Mesenchymal stem cell (in vitro differentiated cells and primary cell): Measurements from ENCODE around the gene CYP27A1.

Experiments
- DNase-seq: peaks from one replicate; pipeline ENCODE4 v3.0.0-alpha.2; 2013
- H2AFZ ChIP-seq: one replicate; pipeline ENCODE4 v1.6.1; 2013; ENCODE audit warnings: low read depth, mild to moderate bottlenecking, control low read depth, inconsistent platforms, low read length, moderate library complexity
- H2AK5ac ChIP-seq: 2 replicates; pipeline ENCODE4 v1.6.1; 2013; ENCODE audit warnings: low read length, moderate library complexity, mild to moderate bottlenecking, inconsistent platforms; ENCODE audit not compliant: severe bottlenecking
- H2BK120ac ChIP-seq: one replicate; pipeline ENCODE4 v1.6.1; 2013; ENCODE audit warnings: low read depth, mild to moderate bottlenecking, inconsistent platforms, low read length, moderate library complexity
- H2BK12ac ChIP-seq, 2 experiments: one replicate each; pipeline ENCODE4 v1.6.1; 2013; ENCODE audit warnings: inconsistent platforms in 2 of 2, low read length in 2 of 2, mild to moderate bottlenecking in 2 of 2, moderate library complexity in 2 of 2, control low read depth in 1 of 2
- H2BK15ac ChIP-seq: one replicate; pipeline ENCODE4 v1.6.1; 2013; ENCODE audit warnings: mild to moderate bottlenecking, low read depth, inconsistent platforms; ENCODE audit not compliant: poor library complexity, severe bottlenecking
- H2BK5ac ChIP-seq: 2 replicates; pipeline ENCODE4 v1.6.1; 2013; ENCODE audit warnings: low read depth, mild to moderate bottlenecking, low read length, control low read depth, inconsistent platforms; ENCODE audit not compliant: poor library complexity, severe bottlenecking
- H3K14ac ChIP-seq, 2 experiments: one replicate each; pipeline ENCODE4 v1.6.1; 2013; ENCODE audit warnings: inconsistent platforms in 2 of 2, low read length in 2 of 2, control low read depth in 1 of 2, mild to moderate bottlenecking in 1 of 2, moderate library complexity in 1 of 2
- H3K18ac ChIP-seq, 2 experiments: one replicate each; pipeline ENCODE4 v1.6.1; 2013; ENCODE audit warnings: inconsistent platforms in 2 of 2, low read length in 2 of 2, control low read depth in 1 of 2, low read depth in 1 of 2, mild to moderate bottlenecking in 1 of 2
- H3K23ac ChIP-seq, 2 experiments: one replicate each; pipeline ENCODE4 v1.6.1; 2013; ENCODE audit warnings: inconsistent platforms in 2 of 2, low read length in 2 of 2, mild to moderate bottlenecking in 2 of 2, moderate library complexity in 2 of 2, control low read depth in 1 of 2
- H3K27ac ChIP-seq: 2 replicates; pipeline ENCODE4 v1.5.1; 2013; ENCODE audit warnings: mild to moderate bottlenecking, moderate library complexity, low read length, control low read depth, inconsistent platforms; ENCODE audit not compliant: poor library complexity, severe bottlenecking
- H3K27me3 ChIP-seq, 2 experiments: 2 replicates each; pipeline versions ENCODE4 v1.6.1 to v1.7.0; 2013; ENCODE audit warnings: low read length in 2 of 2, mild to moderate bottlenecking in 2 of 2, moderate library complexity in 2 of 2, control low read depth in 1 of 2, inconsistent platforms in 1 of 2; ENCODE audit not compliant: control insufficient read depth in 1 of 2, insufficient read depth in 1 of 2
- H3K36me3 ChIP-seq, 2 experiments: 2 replicates each; pipeline versions ENCODE4 v1.6.1 to v1.7.0; 2013; ENCODE audit warnings: low read length in 2 of 2, control low read depth in 1 of 2, inconsistent platforms in 1 of 2, low read depth in 1 of 2, mild to moderate bottlenecking in 1 of 2; ENCODE audit not compliant: insufficient read depth in 2 of 2, control insufficient read depth in 1 of 2
- H3K4ac ChIP-seq, 2 experiments: one replicate each; pipeline ENCODE4 v1.6.1; 2013; ENCODE audit warnings: inconsistent platforms in 2 of 2, low read length in 2 of 2, mild to moderate bottlenecking in 2 of 2, moderate library complexity in 2 of 2, control low read depth in 1 of 2, low read depth in 1 of 2
- H3K4me1 ChIP-seq: 2 replicates; pipeline ENCODE4 v1.6.1; 2013; ENCODE audit warnings: low read depth, low read length, control low read depth; ENCODE audit not compliant: control insufficient read depth, insufficient read depth
- H3K4me2 ChIP-seq: 2 replicates; pipeline ENCODE4 v1.6.1; 2013; ENCODE audit warnings: low read length, mild to moderate bottlenecking, inconsistent platforms; ENCODE audit not compliant: poor library complexity, severe bottlenecking
- H3K4me3 ChIP-seq, 2 experiments: 2 replicates each; pipeline versions ENCODE4 v1.5.1 to v1.7.0; 2013; ENCODE audit warnings: low read length in 2 of 2, mild to moderate bottlenecking in 2 of 2, control low read depth in 1 of 2, low read depth in 1 of 2; ENCODE audit not compliant: insufficient read depth in 1 of 2
- H3K79me1 ChIP-seq: replicated peaks from 2 replicates; pipeline ENCODE4 v1.6.1; 2013; ENCODE audit warnings: mild to moderate bottlenecking, control low read depth, low read length, inconsistent platforms; ENCODE audit not compliant: poor library complexity, severe bottlenecking
- H3K9ac ChIP-seq: 2 replicates; pipeline ENCODE4 v1.7.0; 2013; ENCODE audit warnings: mild to moderate bottlenecking, low read length, moderate library complexity
- H3K9me3 ChIP-seq: 2 replicates; pipeline ENCODE4 v1.7.0; 2013; ENCODE audit warnings: mild to moderate bottlenecking, low read length; ENCODE audit not compliant: control insufficient read depth
- H4K8ac ChIP-seq: one replicate; pipeline ENCODE4 v1.6.1; 2013; ENCODE audit warnings: inconsistent platforms, mild to moderate bottlenecking, low read length, moderate library complexity
- H4K91ac ChIP-seq: one replicate; pipeline ENCODE4 v1.6.1; 2013; ENCODE audit warnings: mild to moderate bottlenecking, low read length, inconsistent platforms
- WGBS: methylation state at CpG from one replicate; pipeline ENCODE4 v1.1.7; 2013; ENCODE audit warnings: mixed read lengths; 5-methylcytosine and 5-hydroxymethylcytosine counted together

Gene CYP27A1

GRCh38 chr2:218851286-218851685 lies 69.3 kb downstream of the CYP27A1 start:
- no peak overlapping the region for H3K14ac ChIP-seq
- H3K9me3 ChIP-seq = no peaks in the 10 kb centered on the region
- H3K9ac ChIP-seq = no peak overlapping the region
- no peak overlapping the region for H3K4ac ChIP-seq
- no peak overlapping the region for H2BK5ac ChIP-seq
- 55% methylated on average over 2 of the region's 3 CpGs for WGBS
- peaks cover 5% of the 10 kb centered on the region for H3K4me1 ChIP-seq
- H2AFZ ChIP-seq = no peak overlapping the region
- DNase-seq = no peak
- no peaks in the 10 kb centered on the region for H3K36me3 ChIP-seq
- H2AK5ac ChIP-seq = no peak overlapping the region
- H3K79me1 ChIP-seq = no peaks in the 10 kb centered on the region
- no peak overlapping the region for H3K27ac ChIP-seq
- H3K4me3 ChIP-seq = no peak overlapping the region
- H3K18ac ChIP-seq = no peak overlapping the region
- H2BK15ac ChIP-seq = no peak overlapping the region
- no peak overlapping the region for H2BK12ac ChIP-seq
- no peak overlapping the region for H3K23ac ChIP-seq
- no peak overlapping the region for H3K4me2 ChIP-seq
- peaks cover 53 to 65% of the 10 kb centered on the region in 2 experiments for H3K27me3 ChIP-seq
- H4K91ac ChIP-seq = no peak overlapping the region
- H2BK120ac ChIP-seq = no peak overlapping the region
- H4K8ac ChIP-seq = no peak overlapping the region

- Histone ChIP-seq H3K18ac (no peak overlapping the region), H3K36me3 (no peaks in the 10 kb centered on the region), H2BK5ac (no peak overlapping the region), H2BK12ac (no peak overlapping the region), H3K27ac (no peak overlapping the region), H3K4me3 (no peak overlapping the region), H3K9ac (no peak overlapping the region), H2BK120ac (no peak overlapping the region), H3K27me3 (peaks cover 71 to 79% of the 10 kb centered on the region in 2 experiments), H3K23ac (no peak overlapping the region), H2AFZ (no peak overlapping the region), H4K91ac (no peak overlapping the region), H3K14ac (no peak overlapping the region), H3K4me1 (peaks cover 7% of the 10 kb centered on the region), H4K8ac (no peak overlapping the region), H3K9me3 (no peaks in the 10 kb centered on the region), H2AK5ac (no peak overlapping the region), H3K79me1 (no peaks in the 10 kb centered on the region), H2BK15ac (no peak overlapping the region), H3K4me2 (no peak overlapping the region), H3K4ac (no peak overlapping the region)
- 25% methylated on average over 14 of the region's 16 CpGs for WGBS
- peak; percentile 44 for DNase-seq
These were observed 71.1 kb downstream of the CYP27A1 start for GRCh38 chr2:218852911-218853667.

GRCh38 chr2:218853766-218854165 lies 71.8 kb downstream of the CYP27A1 start:
- Histone ChIP-seq H4K8ac (no peak overlapping the region), H3K36me3 (no peaks in the 10 kb centered on the region), H3K4ac (no peak overlapping the region), H3K4me1 (peaks cover 7% of the 10 kb centered on the region), H2AFZ (no peak overlapping the region), H3K9me3 (no peaks in the 10 kb centered on the region), H2BK5ac (no peak overlapping the region), H3K27ac (no peak overlapping the region), H2AK5ac (no peak overlapping the region), H4K91ac (no peak overlapping the region), H3K27me3 (peaks cover 73 to 81% of the 10 kb centered on the region in 2 experiments), H3K4me3 (no peak overlapping the region), H3K9ac (no peak overlapping the region), H3K18ac (no peak overlapping the region), H2BK15ac (no peak overlapping the region), H2BK12ac (no peak overlapping the region), H3K14ac (no peak overlapping the region), H2BK120ac (no peak overlapping the region), H3K79me1 (no peaks in the 10 kb centered on the region), H3K23ac (no peak overlapping the region), H3K4me2 (no peak overlapping the region)
- no peak for DNase-seq
- 36% methylated on average over 5 of the region's 5 CpGs for WGBS

- Histone ChIP-seq H3K79me1 (no peaks in the 10 kb centered on the region), H3K4me3 (no peak overlapping the region), H3K23ac (no peak overlapping the region), H3K36me3 (no peaks in the 10 kb centered on the region), H2BK12ac (no peak overlapping the region), H2BK15ac (no peak overlapping the region), H4K91ac (no peak overlapping the region), H3K4me2 (no peak overlapping the region), H3K4ac (no peak overlapping the region), H3K27ac (no peak overlapping the region), H3K14ac (no peak overlapping the region), H2BK5ac (no peak overlapping the region), H2BK120ac (no peak overlapping the region), H2AK5ac (no peak overlapping the region), H4K8ac (no peak overlapping the region), H3K18ac (no peak overlapping the region), H3K9ac (no peak overlapping the region), H3K4me1 (peaks cover 16% of the 10 kb centered on the region), H3K27me3 (peaks cover 75 to 82% of the 10 kb centered on the region in 2 experiments), H3K9me3 (no peaks in the 10 kb centered on the region), H2AFZ (no peak overlapping the region)
- DNase-seq = no peak
- 32% methylated on average over 4 of the region's 5 CpGs for WGBS
These were observed 72.9 kb downstream of the CYP27A1 start for GRCh38 chr2:218854860-218855259.
